HEK293 (cell line): Measurements from ENCODE around the gene MYO3A.

ENCODE experiments used
- ZNF266 ChIP-seq: fragments of 450-650 bp; formaldehyde crosslinking; IDR thresholded peaks from 2 replicates; pipeline ENCODE4 v1.5.1; 2016; ENCODE audit warnings: missing biosample characterization, missing genetic modification characterization, low read depth
- TF ChIP-seq, protein P1 (sequence below): fragments of 450-650 bp; formaldehyde crosslinking; IDR thresholded peaks from 2 replicates; pipeline ENCODE4 v1.5.1; 2016; ENCODE audit warnings: missing biosample characterization, missing genetic modification characterization
- TF ChIP-seq, protein P2 (sequence below): fragments of 450-650 bp; formaldehyde crosslinking; IDR thresholded peaks from 2 replicates; pipeline ENCODE4 v1.5.1; 2016; ENCODE audit warnings: missing biosample characterization, missing genetic modification characterization
- TF ChIP-seq, protein P3 (sequence below): fragments of 450-650 bp; formaldehyde crosslinking; IDR thresholded peaks from 2 replicates; pipeline ENCODE4 v1.5.1; 2017; ENCODE audit warnings: missing biosample characterization, missing genetic modification characterization

DNA sequence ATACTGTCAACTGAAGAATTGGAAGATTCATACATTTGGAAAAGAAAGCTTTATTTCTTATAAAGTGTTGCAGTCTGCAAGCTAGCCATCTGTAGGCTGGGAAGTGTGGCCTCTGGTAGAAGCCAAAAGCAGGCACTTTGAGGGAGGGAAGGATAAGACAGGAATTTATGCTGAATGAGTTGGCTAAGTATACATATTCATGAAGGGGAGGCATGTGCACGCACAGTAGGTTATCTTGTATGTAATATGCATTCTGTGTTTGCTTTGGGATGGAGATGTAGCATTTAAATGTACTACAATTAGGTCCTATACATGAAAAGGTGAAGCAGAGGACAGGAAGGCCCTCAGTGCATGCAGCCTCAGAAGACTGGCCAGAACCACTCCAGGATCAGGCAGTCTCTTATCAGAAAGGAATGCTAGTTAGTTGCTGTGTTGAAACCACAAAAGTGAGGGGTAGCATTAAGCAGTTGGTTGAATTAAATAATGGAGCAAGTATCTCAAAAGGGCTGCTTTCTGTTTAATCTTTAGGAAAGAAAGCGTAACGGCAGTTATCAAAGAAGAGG is 40.9 kb downstream of the MYO3A start:
- no peak for TF ChIP-seq ZNF266 (tag by site-specific recombination)
- TF ChIP-seq, protein P1, sequence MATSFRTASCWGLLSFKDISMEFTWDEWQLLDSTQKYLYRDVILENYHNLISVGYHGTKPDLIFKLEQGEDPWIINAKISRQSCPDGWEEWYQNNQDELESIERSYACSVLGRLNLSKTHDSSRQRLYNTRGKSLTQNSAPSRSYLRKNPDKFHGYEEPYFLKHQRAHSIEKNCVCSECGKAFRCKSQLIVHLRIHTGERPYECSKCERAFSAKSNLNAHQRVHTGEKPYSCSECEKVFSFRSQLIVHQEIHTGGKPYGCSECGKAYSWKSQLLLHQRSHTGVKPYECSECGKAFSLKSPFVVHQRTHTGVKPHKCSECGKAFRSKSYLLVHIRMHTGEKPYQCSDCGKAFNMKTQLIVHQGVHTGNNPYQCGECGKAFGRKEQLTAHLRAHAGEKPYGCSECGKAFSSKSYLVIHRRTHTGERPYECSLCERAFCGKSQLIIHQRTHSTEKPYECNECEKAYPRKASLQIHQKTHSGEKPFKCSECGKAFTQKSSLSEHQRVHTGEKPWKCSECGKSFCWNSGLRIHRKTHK, result no peak
- TF ChIP-seq, protein P2, sequence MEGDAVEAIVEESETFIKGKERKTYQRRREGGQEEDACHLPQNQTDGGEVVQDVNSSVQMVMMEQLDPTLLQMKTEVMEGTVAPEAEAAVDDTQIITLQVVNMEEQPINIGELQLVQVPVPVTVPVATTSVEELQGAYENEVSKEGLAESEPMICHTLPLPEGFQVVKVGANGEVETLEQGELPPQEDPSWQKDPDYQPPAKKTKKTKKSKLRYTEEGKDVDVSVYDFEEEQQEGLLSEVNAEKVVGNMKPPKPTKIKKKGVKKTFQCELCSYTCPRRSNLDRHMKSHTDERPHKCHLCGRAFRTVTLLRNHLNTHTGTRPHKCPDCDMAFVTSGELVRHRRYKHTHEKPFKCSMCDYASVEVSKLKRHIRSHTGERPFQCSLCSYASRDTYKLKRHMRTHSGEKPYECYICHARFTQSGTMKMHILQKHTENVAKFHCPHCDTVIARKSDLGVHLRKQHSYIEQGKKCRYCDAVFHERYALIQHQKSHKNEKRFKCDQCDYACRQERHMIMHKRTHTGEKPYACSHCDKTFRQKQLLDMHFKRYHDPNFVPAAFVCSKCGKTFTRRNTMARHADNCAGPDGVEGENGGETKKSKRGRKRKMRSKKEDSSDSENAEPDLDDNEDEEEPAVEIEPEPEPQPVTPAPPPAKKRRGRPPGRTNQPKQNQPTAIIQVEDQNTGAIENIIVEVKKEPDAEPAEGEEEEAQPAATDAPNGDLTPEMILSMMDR, result no peak
- TF ChIP-seq, protein P3, sequence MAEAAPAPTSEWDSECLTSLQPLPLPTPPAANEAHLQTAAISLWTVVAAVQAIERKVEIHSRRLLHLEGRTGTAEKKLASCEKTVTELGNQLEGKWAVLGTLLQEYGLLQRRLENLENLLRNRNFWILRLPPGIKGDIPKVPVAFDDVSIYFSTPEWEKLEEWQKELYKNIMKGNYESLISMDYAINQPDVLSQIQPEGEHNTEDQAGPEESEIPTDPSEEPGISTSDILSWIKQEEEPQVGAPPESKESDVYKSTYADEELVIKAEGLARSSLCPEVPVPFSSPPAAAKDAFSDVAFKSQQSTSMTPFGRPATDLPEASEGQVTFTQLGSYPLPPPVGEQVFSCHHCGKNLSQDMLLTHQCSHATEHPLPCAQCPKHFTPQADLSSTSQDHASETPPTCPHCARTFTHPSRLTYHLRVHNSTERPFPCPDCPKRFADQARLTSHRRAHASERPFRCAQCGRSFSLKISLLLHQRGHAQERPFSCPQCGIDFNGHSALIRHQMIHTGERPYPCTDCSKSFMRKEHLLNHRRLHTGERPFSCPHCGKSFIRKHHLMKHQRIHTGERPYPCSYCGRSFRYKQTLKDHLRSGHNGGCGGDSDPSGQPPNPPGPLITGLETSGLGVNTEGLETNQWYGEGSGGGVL (tag by site-specific recombination), result no peak
